DLD1 (cell line): ENCODE results near the gene SAMD14.

Experiments
- in situ Hi-C: cut with HindIII; loops from 2 replicates; pipeline ENCODE4 v1.10.0; 2017; ENCODE audit warnings: low sequenced_read_pairs

SAMD14 gene

DNA sequence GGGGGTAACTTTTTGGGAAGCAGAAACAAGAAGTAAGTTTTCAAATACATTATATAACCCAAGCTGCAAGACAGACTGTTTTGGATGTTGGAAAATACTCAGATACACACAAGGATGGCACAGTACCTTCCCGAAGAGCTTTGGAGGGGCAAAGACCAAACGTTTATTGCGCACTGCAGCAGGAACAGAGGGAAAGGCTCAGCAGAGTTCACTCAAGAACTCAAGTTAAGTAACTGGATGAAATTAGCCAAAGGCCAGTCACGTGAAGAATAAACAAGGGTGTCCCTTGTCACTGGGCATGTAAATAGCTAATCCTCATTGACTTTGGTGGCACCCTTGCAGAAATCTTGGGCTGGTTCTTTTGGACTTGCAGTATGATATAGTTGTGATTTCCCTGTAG lies 32.0 kb downstream of the SAMD14 start:
- in situ Hi-C loops: no loop called here

DNA sequence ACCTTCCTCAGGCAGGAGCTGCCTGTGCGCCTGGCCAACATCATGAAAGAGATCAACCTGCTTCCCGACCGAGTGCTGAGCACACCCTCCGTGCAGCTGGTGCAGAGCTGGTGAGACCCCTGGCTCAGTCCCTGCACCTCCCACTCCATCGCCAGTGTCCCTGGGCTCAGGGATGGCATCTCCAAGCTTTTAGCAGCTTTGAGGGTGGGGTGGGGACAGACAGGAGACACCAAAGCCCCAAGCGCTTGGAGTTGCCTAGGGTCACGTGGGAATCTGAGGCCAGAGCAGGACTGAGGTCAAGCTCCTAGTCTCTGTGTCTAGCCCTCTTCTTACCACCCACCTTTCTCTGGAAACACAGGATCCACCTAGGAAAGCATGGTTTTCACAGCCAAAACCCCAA lies 32.5 kb downstream of the SAMD14 start:
- in situ Hi-C loops: no loop called here

DNA sequence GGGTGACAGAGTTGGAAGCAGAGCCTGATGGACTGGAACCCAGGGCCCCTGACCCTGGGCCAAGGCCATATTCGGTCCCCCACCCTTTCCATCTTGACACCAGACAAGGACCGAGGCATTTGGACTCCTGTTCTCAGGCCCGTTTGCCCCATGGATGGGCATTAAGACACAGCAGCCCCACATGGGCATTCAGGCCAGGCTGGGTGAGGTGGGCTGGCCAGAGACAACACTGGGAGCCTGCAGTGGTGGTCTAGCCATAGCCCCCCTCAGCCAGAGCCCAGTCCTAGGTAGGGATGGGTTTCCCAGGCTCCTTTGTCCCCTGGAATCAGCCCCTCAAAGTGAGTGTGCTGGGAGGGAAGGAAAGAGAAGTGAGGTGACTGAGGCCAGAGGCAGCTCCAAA lies 33.2 kb downstream of the SAMD14 start:
- in situ Hi-C loops: no loop called here

DNA sequence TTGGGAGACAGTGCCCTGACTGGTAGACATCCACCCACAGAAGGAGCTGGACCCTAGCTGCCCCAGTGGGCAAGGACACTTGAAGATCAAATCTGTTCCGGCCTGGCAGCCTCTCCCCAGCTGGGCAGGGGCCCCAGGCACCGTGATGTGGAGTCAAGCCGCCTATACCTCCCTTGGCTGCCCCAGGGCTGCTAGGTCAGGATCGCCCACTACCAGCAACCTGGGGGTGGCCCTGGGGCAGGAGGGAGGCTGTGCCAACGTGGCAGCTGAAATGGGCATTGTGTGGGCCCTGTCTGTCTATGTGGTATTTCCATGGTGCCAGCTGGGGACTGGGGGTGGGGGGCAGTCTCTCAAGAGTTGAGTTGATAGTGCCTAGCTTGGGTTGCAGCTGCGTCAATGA lies 33.9 kb downstream of the SAMD14 start:
- in situ Hi-C loops: no loop called here

DNA sequence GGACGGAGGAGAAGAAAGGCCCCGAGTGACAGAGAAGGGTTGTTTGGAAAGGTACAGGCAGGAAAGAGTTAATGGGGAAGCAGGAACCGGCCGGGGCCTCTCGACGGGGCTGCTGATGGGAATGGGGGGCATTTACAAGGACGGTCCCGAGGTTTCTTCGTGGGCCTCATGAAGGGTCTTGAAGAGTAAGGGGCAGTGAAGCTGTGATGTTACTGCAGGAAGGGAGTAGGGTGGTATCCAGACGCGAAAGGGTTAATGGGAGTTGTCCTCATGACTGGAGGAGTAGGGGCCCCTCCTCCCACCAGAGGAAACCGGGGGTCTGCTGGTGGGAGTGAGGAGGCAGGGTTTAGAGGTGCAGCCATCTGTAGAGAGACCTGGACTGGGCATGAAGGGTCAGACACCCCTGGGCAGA lies 34.3 kb downstream of the SAMD14 start:
- in situ Hi-C loops: no loop called here

DNA sequence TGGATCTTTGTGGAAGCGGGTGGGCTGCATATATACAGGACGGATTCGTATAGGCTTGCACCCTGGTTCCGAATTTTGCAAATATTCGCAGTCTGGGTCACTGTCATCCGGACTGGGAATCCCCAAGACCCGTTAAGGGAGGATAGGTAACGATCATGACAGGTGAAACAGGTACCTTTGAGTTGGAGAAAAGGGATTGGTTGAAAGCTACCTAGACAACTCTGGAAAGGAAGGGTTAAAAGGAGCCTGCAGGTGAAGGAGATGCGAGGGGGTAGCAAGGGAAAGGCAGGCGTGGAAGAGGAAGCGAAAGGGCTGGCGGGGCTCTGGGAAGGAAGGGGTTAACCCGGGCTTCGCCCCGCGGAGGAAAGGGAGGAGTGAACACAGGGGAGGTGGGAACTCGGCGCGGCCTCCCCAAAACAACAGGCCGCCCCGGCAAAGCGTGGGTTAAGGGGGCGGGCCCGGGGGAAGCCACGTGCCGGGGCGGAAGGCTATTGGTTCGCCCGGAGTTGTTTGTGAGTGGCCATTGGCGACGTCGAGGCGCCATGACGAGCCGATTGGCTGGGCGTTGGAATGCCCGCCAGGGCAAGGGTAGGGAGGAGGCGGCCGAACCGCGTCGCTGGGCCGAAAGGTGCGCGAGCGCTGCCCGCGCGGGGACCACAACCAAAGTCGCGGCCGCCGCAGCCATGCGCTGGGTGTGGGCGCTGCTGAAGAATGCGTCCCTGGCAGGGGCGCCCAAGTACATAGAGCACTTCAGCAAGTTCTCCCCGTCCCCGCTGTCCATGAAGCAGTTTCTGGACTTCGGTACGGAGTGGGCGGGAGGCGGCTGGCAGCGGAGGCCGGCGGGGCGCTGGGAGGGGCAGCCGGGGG lies 35.0 kb downstream of the SAMD14 start, which contains the start of gene PDK2:
Gene PDK2, plus strand, starts transcription at position 599 of the 867 bp plus-strand sequence. Its CDS starts 85 bp downstream, at position 684.
- in situ Hi-C loops: no loop called here

DNA sequence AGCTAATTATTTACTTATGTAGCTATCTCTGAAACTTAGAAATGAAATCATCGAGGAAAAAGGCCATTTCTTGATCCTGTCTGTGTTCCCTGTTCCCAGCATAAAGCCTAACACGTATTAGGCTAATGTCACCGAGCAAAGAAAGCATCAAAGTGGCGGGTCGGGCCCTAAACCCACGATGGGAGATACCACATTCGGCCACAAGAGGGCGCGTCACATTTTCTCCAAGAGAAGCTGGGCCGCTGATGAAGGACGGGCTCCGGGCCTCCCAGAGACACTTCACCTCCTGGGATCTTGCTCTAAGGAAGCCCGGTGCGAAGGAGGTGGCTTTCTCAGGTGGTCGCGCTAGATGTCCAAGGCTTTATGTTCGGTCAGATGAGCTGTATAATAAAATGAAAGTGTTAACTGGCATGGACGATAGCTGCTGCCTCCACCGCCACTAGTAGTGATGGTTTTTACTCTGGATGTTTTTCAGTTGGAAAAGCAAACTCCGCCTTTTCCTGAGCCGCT lies 35.7 kb downstream of the SAMD14 start:
- in situ Hi-C loops: no loop called here

DNA sequence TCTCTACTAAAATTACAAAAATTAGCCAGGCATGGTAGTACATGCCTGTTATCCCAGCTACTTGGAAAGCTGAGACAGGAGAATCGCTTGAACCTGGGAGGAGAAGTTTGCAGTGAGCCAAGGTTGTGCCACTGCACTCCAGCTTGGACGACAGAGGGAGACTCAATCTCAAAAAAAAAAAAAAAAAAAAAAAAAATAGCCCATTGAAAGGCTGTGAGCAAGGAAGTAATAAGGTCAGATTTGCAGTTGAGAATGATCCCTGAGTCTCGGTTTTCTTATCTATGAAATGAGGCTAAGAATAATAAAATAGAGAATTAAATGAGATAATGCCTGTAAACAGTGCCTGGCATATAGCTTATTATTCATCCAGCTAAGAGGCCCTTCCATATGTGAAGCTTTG lies 36.2 kb downstream of the SAMD14 start:
- in situ Hi-C loops: no loop called here

DNA sequence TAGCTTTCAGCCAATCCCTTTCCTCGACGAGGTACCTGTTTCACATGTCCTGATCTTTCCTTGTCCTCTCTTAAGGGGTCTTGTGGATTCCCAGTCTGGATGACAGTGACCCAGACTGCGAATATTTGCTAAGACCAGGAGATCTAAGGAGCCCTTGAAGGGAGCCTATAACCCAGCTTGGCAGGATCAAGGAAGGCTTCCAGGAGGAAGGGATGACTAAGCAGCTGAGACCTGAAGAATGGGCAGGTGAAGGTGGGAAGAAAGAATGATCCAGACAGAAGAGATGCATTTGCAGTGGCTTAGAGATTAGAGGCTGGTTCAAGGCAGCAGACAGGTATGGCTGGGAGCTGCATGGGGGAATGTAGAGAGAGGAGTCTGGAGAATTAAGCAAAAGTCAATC lies 36.7 kb downstream of the SAMD14 start:
- in situ Hi-C loops: no loop called here

DNA sequence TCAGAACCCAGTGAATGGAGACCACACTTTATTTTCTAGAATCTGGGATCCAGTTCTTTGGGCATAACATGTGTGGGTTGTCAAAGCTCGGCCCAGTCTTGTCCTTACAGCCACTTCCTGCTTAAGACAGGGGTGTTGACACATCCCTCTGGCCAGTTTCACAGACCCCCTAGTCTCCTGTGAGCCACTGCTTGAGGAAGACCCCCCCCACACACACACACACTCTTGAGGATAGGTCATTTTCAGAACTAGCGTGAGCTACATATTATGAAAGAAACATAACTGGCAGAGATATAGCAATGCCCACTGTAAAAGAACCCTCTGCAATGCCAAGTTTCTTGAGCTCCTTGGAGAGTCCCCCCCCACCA lies 38.1 kb downstream of the SAMD14 start:
- in situ Hi-C loops: no loop called here

DNA sequence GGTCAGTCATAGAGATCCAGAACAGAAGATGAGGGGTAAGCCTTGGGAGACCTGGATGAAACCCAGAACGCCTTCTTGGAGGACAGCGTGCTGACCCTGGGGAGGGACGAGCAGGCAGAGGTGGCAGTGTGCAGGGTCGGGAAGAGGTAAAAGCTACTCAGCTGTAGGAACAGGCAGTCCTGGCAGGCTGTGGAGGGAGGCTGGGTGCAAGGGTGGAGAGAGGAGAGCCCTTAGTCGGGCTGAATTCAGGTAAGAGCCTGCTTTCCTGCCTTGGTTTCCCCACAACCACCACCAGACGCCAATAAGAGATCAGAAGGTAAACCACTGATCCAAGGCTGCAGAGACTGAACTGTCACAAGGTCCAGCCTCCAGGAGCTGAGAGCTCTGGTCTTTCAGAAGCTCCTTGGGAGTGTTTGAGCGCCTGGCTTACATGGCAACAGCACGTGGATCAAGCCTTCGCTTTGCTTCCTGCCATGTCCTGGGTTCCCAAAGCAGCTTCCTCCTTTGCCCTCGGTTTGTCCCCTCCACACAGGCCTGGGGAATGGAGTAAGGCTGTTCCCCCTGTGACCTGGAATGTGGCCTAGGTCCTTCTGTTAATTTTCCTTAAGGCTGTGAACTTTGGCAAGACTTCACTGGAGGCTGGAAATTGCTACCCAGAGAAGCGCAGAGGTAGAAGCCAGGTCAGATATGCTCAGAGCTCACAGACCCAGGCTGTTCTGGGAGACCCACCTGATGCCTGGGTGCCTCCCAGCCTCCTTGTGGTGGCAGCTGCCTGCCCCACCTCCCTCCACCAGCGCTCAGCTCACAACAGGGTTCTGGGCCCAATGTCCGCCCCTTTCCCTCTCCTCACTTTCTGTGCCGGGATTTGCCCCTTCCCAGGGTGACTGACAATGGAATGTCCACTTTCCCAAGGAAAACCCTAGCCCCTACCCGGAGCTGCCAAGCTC lies 38.7 kb downstream of the SAMD14 start:
- in situ Hi-C loops: no loop called here

DNA sequence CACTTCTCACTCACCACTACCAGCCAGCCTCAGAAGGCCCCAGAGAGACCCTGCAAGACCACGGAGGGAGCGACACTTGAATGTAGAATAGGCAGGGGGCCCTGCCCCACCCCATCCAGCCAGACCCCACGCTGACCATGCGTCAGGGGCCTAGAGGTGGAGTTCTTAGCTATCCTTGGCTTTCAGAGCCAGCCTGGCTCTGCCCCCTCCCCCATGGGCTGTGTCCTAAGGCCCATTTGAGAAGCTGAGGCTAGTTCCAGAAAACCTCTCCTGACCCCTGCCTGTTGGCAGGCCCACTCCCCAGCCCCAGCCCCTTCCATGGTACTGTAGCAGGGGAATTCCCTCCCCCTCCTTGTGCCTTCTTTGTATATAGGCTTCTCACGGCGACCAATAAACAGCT lies 39.9 kb downstream of the SAMD14 start:
- in situ Hi-C loops: no loop called here

DNA sequence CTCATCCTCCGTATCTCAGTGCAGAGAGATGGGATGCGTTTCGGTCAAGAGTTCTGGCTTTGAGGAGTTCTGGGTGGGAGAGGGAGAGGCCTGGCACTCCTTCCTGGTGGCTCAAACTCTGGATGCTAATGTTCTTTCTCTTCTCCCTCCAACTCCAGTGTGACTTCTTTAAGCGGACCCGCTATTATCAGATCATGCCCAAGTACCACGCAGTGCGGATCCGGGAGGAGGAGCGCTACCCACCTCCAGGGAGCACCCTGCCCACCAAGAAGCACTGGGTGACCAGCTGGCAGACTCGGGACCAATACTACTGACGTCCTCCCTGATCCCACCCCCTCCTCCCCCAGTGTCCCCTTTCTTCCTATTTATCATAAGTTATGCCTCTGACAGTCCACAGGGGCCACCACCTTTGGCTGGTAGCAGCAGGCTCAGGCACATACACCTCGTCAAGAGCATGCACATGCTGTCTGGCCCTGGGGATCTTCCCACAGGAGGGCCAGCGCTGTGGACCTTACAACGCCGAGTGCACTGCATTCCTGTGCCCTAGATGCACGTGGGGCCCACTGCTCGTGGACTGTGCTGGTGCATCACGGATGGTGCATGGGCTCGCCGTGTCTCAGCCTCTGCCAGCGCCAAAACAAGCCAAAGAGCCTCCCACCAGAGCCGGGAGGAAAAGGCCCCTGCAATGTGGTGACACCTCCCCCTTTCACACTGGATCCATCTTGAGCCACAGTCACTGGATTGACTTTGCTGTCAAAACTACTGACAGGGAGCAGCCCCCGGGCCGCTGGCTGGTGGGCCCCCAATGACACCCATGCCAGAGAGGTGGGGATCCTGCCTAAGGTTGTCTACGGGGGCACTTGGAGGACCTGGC lies 40.8 kb downstream of the SAMD14 start:
- in situ Hi-C loops: no loop called here

DNA sequence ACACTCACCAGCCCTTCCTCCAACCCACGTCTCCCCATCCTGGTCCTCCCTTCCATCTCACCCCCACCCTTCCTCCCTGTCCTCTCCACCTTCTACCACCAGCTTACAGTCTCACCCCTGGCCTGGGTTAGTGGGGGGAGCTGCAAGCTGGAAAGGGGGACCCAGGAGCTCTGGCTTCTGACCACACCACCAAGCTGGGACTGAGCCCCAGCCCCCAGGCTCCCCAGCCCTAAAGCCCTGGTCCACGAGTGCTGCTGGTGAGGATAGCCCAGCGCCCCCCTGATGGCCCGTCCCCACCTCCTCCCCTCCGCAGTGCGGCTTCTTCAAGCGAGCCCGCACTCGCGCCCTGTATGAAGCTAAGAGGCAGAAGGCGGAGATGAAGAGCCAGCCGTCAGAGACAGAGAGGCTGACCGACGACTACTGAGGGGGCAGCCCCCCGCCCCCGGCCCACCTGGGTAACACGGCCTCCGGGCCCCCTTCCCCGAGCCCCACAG lies 42.0 kb downstream of the SAMD14 start:
- in situ Hi-C loops: no loop called here

DNA sequence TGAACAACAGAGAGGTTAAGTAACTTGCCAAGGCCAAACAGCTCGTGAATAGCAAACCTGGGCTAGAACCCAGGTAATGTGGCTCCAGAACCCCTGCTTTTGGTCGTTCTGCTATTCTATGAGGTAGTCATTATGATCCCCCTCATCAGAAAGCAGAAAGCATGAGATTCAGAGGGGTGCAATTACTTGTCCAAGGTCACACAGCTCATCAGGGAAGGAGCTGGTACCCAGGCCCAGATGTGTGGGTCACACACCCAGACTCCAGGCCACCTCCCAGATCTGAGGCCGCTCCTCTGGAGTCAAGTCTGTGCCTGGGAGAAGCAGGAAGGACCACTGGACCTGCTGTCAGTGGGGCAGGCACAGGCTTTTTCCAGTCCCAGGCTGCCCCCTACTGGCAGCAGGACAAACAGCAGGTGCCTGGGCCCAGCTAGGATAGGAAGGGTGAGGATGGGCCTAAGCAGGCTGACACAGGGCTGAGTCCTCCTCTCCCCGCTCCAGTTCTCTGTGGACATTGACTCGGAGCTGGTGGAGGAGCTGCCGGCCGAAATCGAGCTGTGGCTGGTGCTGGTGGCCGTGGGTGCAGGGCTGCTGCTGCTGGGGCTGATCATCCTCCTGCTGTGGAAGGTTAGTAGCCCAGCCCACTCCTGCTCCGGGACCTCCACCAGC lies 42.6 kb downstream of the SAMD14 start:
- in situ Hi-C loops: no loop called here

DNA sequence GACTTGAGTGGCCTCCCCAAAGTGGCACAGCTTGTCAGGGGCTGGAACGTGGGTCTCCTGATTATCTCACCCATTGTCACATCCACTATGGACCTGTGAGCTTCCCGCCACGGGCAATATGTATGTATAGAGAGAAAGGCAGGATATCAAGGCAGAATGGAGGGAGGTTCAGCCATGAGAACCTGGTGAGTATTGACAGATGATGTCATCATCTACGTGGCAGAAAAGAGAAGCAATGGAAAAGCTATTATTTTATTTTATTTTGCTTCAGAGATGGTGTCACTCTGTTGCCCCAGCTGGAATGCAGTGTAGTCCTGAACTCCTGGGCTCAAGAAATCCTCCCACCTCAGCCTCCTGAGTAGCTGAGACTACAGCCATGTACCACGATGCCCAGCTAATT lies 48.2 kb downstream of the SAMD14 start:
- in situ Hi-C loops: no loop called here

DNA sequence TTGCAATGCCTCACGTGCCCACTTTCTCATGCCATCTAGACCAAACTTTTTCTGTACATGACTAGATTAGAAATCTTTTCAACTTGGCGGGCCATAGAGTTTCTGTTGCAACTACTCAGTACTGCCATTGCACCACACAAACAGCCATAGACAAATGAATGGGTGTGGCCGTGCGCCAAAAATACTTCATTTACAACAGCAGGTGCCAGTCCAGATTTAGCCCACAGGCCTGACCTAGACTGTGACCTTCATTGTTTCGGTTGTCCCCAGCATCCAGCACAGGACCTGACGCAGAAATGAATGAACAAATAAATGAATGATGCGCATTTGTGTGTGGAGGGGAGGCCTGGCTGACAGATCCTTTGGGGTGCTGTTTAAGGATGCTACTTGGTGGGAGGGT lies 49.1 kb downstream of the SAMD14 start:
- in situ Hi-C loops: no loop called here

DNA sequence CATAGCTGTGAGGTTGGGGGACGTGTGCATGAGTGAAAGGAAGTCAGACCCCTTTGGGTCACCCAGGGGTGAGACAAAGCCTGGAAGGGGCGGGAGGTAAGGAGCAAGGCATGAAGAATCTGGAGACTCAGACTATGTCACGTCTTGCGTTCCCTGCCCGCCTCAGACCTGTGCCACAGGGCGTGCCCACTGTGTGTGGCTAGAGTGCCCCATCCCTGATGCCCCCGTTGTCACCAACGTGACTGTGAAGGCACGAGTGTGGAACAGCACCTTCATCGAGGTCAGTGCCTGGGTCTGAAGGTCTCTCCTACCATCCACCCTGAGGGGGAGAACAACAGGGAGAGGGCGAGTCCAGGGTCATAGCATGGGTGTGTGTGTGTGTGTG lies 49.9 kb downstream of the SAMD14 start:
- in situ Hi-C loops: no loop called here

DNA sequence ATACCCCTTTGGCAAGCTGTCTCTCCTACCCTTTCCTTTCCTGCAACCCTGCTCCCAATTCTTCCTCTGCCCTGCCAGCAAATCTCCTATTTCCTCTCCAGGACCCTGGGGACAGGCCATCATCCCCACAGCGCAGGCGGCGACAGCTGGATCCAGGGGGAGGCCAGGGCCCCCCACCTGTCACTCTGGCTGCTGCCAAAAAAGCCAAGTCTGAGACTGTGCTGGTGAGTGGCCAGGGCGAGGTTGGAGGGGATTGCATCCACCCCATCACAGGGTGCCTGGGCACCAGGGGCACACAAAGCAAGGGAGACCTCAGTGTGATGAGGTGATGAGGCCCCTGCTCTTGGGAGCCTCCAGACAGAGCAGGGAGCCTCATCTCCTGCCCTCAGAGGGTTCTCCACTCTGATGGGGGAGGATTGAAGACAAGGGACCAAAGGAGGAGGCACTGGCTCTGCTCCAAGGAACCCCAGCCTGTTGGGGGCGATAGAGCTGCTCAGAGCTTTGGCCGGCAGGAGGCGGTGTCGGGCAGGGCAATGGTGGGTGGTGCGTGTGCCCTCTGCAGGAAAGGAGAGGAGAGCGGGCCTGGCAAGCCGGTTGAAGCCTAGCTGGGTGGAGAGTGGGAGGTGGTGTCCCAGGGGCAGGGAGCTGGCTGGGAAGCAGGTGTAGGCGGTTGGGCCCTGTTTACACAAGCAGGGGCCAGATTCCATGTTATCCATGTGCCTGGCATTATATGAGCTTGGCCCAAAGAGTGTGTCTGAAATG lies 50.4 kb downstream of the SAMD14 start:
- in situ Hi-C loops: loop anchor here (5.0 kb wide), 2 partner anchors 53 to 82 kb away; partner anchors contain the start of genes DLX3 and SAMD14
